PC-3 (cell line): ENCODE measurements around the gene BCKDHB. TPM values are rescaled to one million over a fixed set of nuclear protein-coding genes. Genes with fewer than 3 reads are reported as not detected.
"Not testable (repeated sequence)": the region's sequence is repeated elsewhere in the genome, so short reads cannot be mapped to it uniquely, and the experiment has no call there.

ENCODE experiments used
- ATAC-seq: fragments of 200-7000 bp; cut with Tn5 transposase; 2 replicates; pipeline ENCODE4 v1.9.1; 2020; ENCODE audit warnings: mild to moderate bottlenecking, moderate library complexity
- BruUV-seq: library from RNA; stranded (reverse); fragments of 400-500 nt; replicated peaks from 2 replicates; lab custom pipeline; 2021; lab: Mats Ljungman, UMichigan
- CTCF ChIA-PET: fragments of 300-600 bp; sonication (Branson Sonifier 250); formaldehyde crosslinking; loops from one replicate; lab custom pipeline; 2022; ENCODE audit warnings: antibody characterized with exemption; lab: Charles Lee
- POLR2A ChIA-PET: fragments of 300-600 bp; sonication (Branson Sonifier 250); formaldehyde crosslinking; loops from one replicate; lab custom pipeline; 2022; ENCODE audit warnings: antibody characterized with exemption; ENCODE audit not compliant: unreplicated experiment; lab: Charles Lee
- DNase-seq: peaks from one replicate; pipeline ENCODE4 v3.0.0-alpha.2; 2015
- H2AFZ ChIP-seq: fragments of 300-600 bp; sonication (generic); 2 replicates; pipeline ENCODE4 v1.6.0; 2016; ENCODE audit warnings: antibody characterized with exemption, low read length
- H3F3A ChIP-seq: fragments of 300-600 bp; sonication (generic); one replicate; pipeline ENCODE4 v1.6.0; 2017; ENCODE audit warnings: antibody characterized with exemption, low read length, control low read depth, mild to moderate bottlenecking; ENCODE audit not compliant: unreplicated experiment
- H3K27ac ChIP-seq: fragments of 300-600 bp; sonication (generic); 2 replicates; pipeline ENCODE4 v1.5.1; 2016; ENCODE audit warnings: mild to moderate bottlenecking, low read length
- H3K27me3 ChIP-seq: fragments of 300-600 bp; sonication (generic); 2 replicates; pipeline ENCODE4 v1.6.1; 2016; ENCODE audit warnings: low read length, mixed read lengths
- H3K36me3 ChIP-seq: fragments of 300-600 bp; sonication (generic); 2 replicates; pipeline ENCODE4 v1.6.1; 2016; ENCODE audit warnings: low read depth, mixed run types, low read length, mixed read lengths
- H3K4me1 ChIP-seq: fragments of 300-600 bp; sonication (generic); 2 replicates; pipeline ENCODE4 v1.5.1; 2016; ENCODE audit warnings: low read length; ENCODE audit not compliant: insufficient read depth
- H3K4me2 ChIP-seq: fragments of 300-600 bp; sonication (generic); 2 replicates; pipeline ENCODE4 v1.6.0; 2016; ENCODE audit warnings: low read length
- H3K4me3 ChIP-seq: fragments of 300-600 bp; sonication (generic); 2 replicates; pipeline ENCODE4 v1.5.1; 2016; ENCODE audit warnings: mild to moderate bottlenecking, low read length, mixed read lengths
- H3K79me2 ChIP-seq: fragments of 300-600 bp; sonication (generic); 2 replicates; pipeline ENCODE4 v1.6.1; 2017; ENCODE audit warnings: low read length, mixed read lengths
- H3K9ac ChIP-seq: fragments of 300-600 bp; sonication (generic); 2 replicates; pipeline ENCODE4 v1.6.0; 2016; ENCODE audit warnings: mild to moderate bottlenecking, low read length
- H3K9me2 ChIP-seq: fragments of 300-600 bp; sonication (generic); replicated peaks from 2 replicates; pipeline ENCODE4 v1.6.1; 2016; ENCODE audit warnings: mixed run types, low read length, mixed read lengths
- H3K9me3 ChIP-seq: fragments of 300-600 bp; sonication (generic); 2 replicates; pipeline ENCODE4 v1.6.1; 2016; ENCODE audit warnings: low read length, mixed read lengths
- H4K20me1 ChIP-seq: fragments of 300-600 bp; sonication (generic); 2 replicates; pipeline ENCODE4 v1.6.1; 2016; ENCODE audit warnings: low read length, mixed read lengths
- EZH2 ChIP-seq: fragments of 300-600 bp; sonication (generic); IDR thresholded peaks from one replicate; pipeline ENCODE4 v1.6.1; 2017; ENCODE audit warnings: antibody characterized with exemption, mild to moderate bottlenecking, low read length; ENCODE audit not compliant: unreplicated experiment
- EZH2phosphoT487 ChIP-seq: fragments of 300-600 bp; sonication (generic); IDR thresholded peaks from 2 replicates; pipeline ENCODE4 v1.6.1; 2018; ENCODE audit warnings: mild to moderate bottlenecking, antibody characterized with exemption, low read length, borderline replicate concordance
- intact Hi-C: fragments of 100-400 bp; cut with micrococcal nuclease; formaldehyde crosslinking; loops from 2 replicates; pipeline ENCODE4 v1.9.0; 2023
- total RNA-seq: library from RNA; depleted of rRNA; stranded (reverse); fragments of >200 nt; gene quantifications from 2 replicates; pipeline ENCODE4 v1.2.3, GENCODE V29; 2014
- TF ChIP-seq, protein P1 (sequence below): fragments of 300-600 bp; sonication (generic); conservative IDR thresholded peaks from 2 replicates; pipeline ENCODE4 v1.5.1; 2017; ENCODE audit warnings: antibody characterized with exemption, low read depth, mild to moderate bottlenecking, low read length

BCKDHB gene
- total RNA-seq, 1 experiment from 2014 or later, result 9.9 TPM

DNA sequence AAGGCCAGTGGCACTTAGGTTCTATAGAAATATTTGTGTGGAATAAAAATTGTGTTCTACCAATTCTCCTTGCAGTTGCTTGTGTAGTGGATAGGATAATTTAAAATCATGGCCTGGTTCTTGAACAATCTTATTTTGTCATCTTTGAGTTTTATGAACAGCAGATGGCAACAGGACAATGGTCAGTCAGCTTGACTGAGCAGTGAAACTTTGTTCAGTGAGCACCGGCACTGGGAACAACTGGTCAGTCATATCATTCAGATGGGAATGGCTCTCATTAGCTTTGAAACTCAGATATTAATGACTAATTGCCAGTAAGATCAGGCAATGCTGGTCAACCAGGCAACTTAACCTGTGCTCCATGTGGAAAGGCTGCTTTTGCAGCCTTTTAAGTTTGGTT lies 129.2 kb downstream of the BCKDHB start:
- CTCF ChIA-PET, result no interaction called here
- no peaks in the 10 kb centered on the region for H3F3A ChIP-seq
- no peaks in the 10 kb centered on the region for H3K4me1 ChIP-seq
- H3K4me3 ChIP-seq, result no peak overlapping the region
- no peak for DNase-seq
- H3K27ac ChIP-seq, result no peak overlapping the region
- no peak overlapping the region for H3K9ac ChIP-seq
- no peaks in the 10 kb centered on the region for H3K27me3 ChIP-seq
- no peak overlapping the region for H3K4me2 ChIP-seq
- TF ChIP-seq, protein P1, sequence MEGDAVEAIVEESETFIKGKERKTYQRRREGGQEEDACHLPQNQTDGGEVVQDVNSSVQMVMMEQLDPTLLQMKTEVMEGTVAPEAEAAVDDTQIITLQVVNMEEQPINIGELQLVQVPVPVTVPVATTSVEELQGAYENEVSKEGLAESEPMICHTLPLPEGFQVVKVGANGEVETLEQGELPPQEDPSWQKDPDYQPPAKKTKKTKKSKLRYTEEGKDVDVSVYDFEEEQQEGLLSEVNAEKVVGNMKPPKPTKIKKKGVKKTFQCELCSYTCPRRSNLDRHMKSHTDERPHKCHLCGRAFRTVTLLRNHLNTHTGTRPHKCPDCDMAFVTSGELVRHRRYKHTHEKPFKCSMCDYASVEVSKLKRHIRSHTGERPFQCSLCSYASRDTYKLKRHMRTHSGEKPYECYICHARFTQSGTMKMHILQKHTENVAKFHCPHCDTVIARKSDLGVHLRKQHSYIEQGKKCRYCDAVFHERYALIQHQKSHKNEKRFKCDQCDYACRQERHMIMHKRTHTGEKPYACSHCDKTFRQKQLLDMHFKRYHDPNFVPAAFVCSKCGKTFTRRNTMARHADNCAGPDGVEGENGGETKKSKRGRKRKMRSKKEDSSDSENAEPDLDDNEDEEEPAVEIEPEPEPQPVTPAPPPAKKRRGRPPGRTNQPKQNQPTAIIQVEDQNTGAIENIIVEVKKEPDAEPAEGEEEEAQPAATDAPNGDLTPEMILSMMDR, result no peak
- TF ChIP-seq EZH2phosphoT487 (no peak), EZH2 (no peak)
- no TSS peak for BruUV-seq
- no peaks in the 10 kb centered on the region for H3K9me3 ChIP-seq
- H4K20me1 ChIP-seq, result no peaks in the 10 kb centered on the region
- ATAC-seq, result no peak
- H3K79me2 ChIP-seq, result no peaks in the 10 kb centered on the region
- POLR2A ChIA-PET, result no interaction called here
- no peaks in the 10 kb centered on the region for H3K36me3 ChIP-seq
- H3K9me2 ChIP-seq, result no peaks in the 10 kb centered on the region
- H2AFZ ChIP-seq, result no peak overlapping the region
- intact Hi-C loops, result no loop called here

DNA sequence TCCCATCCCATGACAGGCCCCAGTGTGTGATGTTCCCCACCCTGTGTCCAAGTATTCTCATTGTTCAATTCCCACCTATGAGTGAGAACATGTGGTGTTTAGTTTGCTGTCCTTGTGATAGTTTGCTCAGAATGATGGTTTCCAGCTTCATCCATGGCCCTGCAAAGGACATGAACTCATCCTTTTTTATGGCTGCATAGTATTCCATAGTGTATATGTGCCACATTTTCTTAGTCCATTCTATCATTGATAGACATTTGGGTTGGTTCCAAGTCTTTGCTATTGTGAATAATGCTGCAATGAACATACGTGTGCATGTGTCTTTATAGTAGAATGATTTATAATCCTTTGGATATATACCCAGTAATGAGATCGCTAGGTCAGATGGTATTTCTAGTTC lies 132.3 kb downstream of the BCKDHB start:
- BruUV-seq, H3K79me2 ChIP-seq, CTCF ChIA-PET, DNase-seq, H3K4me3 ChIP-seq, H3K9me3 ChIP-seq, H2AFZ ChIP-seq, H3K27me3 ChIP-seq, intact Hi-C loops, H3K4me2 ChIP-seq, H3F3A ChIP-seq, H3K9me2 ChIP-seq, H3K9ac ChIP-seq, H4K20me1 ChIP-seq, POLR2A ChIA-PET, H3K36me3 ChIP-seq, H3K4me1 ChIP-seq, ATAC-seq, H3K27ac ChIP-seq: not testable (repeated sequence)

DNA sequence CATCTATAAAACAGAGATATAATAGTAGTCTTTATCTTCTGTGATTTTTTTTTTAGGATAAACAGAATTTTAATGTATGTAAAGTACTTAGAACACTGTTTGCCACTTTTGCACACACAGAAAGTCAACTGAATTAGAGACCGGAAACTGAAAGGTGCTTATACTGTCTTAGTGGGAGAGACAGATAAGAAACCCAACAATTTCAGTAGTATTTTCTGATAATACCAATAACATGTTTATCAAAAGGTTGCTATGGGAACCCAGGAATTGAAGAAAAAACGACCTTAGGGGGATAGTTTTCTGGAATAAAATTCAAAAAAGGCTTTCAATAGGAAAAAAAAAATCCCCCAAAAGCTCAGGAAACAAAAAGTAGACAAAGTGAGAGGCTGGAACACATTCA lies 138.6 kb downstream of the BCKDHB start:
- ATAC-seq, result no peak
- Histone ChIP-seq H3K4me1 (no peaks in the 10 kb centered on the region), H3K9me3 (no peaks in the 10 kb centered on the region), H3K79me2 (no peaks in the 10 kb centered on the region), H3K9me2 (no peaks in the 10 kb centered on the region), H3K4me3 (no peak overlapping the region), H2AFZ (no peak overlapping the region), H4K20me1 (no peaks in the 10 kb centered on the region), H3K27ac (no peak overlapping the region), H3K27me3 (no peaks in the 10 kb centered on the region), H3K4me2 (no peak overlapping the region), H3K9ac (no peak overlapping the region), H3F3A (no peaks in the 10 kb centered on the region), H3K36me3 (no peaks in the 10 kb centered on the region)
- no peak for DNase-seq
- CTCF ChIA-PET, result no interaction called here
- BruUV-seq, result no TSS peak
- no peak for TF ChIP-seq EZH2
- TF ChIP-seq, protein P1, result no peak
- no peak for TF ChIP-seq EZH2phosphoT487
- POLR2A ChIA-PET, result no interaction called here
- intact Hi-C loops, result no loop called here
